GM19455 (cell line): ENCODE measurements around the gene ZBED2.
"Not testable (repeated sequence)": the region's sequence is repeated elsewhere in the genome, so short reads cannot be mapped to it uniquely, and the experiment has no call there.

Experiments
- ATAC-seq: cut with Tn5 transposase; IDR thresholded peaks from one replicate; pipeline ENCODE4 v1.9.1; 2021; ENCODE audit not compliant: unreplicated experiment

ZBED2 gene, protein sequence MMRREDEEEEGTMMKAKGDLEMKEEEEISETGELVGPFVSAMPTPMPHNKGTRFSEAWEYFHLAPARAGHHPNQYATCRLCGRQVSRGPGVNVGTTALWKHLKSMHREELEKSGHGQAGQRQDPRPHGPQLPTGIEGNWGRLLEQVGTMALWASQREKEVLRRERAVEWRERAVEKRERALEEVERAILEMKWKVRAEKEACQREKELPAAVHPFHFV

DNA sequence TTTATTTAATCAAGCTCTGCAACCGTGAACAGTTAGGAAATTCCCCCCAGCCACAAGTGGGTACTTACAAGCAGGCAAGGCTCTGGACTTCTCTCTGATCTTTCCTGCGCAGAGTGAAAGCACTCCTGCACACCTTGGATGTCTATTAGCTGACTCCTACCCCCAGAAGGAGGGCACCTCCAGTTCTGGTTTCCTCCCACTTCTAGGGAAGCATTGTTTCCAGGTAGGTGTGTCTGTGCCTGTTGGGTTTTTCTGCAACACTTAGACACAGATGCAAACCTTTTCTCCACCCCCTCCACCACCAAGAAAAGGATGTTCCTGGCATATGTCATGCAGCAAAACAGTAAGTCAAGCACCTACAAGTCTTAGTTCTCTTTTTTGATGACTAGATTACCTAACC is at the start of gene ZBED2:
TSS of gene ZBED2 (minus strand) at position 115 of the 400 bp plus-strand sequence. CDS start 1,145 bp downstream, outside the sequence.
- peak; percentile 38 for ATAC-seq

DNA sequence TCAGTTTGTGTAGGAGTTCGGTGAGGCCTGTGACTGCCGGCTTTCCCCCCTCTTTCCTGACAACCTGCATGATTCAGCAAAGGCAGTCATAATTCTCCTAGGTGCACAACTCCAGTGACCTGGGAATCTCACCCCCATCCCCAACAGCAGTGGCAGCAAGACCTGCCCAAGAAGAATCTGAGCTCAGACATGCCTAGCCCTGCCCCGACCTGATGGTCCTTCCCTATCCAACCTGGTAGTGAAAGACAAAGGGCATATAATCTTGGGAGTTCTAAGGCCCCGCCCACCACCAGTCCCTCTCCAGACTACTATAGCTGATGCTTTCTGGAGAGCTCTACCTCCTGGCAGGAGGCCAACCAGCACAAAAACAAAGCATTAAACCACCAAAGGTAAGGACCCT is 44.2 kb upstream of the ZBED2 start:
- no peak for ATAC-seq

DNA sequence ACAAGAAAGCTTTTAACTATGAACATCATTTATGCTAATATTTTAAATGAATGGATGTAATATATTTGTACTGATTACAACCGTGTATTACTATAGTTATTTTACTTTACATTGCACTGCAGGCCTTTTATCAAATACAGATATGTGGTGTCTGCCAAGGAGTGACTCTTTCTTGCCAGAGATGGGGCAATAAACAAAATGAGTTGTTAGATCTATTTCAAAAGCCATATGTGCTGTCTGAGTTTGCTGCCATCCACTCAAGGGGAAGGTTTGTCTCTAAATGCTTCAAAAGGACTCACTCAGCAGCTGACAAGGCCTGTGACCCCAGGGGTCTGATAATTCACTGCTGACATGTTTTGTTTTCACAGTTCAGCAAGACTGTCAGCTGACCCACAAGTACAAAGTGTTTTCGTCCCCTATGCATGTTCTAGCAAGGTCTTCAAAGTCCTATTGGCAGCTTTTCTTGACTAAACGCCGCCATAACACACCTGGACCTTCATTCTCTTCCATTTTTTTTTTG is 41.3 kb upstream of the ZBED2 start:
- ATAC-seq, result no peak

DNA sequence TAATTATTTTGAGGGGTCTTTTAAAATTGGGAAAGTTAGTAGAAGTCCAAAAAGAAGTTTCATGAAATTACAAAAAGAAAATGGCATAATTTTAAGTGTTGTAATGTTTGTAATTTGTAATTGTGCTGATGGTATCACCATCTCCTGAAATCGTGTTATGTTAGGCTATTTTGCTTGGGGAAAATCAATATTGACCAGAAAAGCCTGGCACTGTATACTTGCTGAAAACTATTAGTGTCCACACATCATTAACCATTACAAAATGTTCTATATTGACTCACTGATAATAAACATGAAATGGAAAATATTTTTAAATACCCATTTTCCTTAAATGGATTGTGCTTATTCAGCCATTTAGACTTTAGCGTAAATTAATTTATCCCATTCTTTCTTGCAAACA is 40.3 kb upstream of the ZBED2 start:
- no peak for ATAC-seq

DNA sequence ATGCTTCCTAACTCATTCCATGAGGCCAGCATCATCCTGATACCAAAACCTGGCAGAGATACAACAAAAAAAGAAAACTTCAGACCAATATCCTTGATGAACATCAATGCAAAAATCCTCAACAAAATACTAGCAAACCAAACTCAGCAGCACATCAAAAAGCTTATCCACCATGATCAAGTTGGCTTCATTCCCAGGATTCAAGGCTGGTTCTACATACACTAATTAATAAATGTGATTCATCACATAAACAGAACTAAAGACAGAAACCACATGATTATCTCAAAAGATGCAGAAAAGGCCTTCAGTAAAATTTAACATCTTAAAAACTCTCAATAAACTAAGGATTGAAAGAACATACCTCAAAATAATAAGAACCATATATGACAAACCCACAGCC is 35.5 kb upstream of the ZBED2 start:
- ATAC-seq, result not testable (repeated sequence)

DNA sequence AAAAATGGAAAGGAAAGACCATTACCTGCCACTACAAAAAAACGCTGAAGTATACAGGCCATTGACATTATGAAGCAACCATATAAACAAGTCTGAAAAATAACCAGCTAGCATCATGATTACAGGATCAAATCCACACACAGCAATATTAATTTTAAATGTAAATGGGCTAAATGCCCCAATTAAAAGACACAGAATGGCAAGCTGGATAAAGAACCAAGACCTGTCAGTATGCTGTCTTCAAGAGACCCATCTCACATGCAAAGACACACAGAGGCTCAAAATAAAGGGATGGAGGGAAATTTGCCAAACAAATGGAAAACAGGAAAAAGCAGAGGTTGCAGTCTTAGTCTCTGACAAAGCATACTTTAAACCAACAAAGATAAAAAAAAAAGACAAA is 33.9 kb upstream of the ZBED2 start:
- not testable (repeated sequence) for ATAC-seq

DNA sequence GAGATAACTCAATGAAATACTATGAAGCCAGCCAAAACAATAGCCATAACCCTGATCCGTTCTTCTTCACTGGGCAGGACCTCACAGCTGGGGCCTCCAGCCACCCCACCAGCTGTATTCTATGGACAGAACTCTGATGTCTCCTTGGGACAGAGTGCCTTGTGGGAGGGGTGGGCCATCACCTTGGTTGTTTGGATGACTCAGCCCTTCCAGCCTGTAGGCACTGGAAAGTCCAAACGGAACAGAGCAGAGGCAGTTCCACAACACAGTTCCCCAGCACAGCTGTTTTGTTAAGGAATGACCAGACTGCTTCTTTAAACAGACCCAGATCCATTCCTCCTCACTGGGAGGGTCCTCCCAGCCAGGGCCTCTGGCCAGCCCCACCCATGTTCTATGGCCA is 31.9 kb upstream of the ZBED2 start:
- no peak for ATAC-seq

DNA sequence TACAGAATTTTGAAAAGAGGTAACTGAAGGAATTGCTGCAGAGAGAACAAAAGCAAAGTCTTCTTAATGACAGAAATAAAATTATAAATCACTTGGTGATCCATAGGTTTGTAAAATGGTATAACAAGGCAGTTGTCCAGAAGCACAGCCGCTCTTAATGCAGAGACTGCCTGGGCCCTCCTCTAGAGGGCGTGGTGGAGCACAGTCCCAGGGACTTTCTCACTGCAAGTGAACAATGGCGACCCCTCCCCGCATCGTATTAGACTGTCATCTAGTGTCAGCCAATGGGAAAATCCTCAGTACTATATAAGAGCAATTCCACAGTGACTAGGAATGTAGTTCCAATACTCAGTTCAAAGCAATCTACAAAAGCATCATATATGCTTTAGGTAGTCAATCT is 26.4 kb upstream of the ZBED2 start:
- ATAC-seq, result no peak

DNA sequence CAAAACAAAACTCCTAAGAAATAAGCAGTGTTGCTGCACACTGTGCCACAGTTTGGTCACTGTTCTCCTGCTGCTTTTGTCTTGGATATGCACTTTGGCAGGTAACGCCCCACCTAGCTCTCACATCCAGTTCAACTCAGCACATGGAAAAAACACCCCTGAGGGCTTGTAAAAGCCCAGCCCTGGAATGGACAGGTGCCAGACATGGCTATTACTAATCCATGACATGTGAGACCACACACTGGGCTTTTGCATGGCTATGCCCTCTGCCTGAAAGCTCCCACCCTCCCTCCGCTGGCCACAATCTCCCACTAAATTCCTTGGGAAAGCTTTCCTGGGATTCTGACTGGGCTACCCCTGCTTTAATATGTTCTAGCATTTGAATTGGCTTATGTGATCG is 24.7 kb upstream of the ZBED2 start:
- ATAC-seq, result no peak

DNA sequence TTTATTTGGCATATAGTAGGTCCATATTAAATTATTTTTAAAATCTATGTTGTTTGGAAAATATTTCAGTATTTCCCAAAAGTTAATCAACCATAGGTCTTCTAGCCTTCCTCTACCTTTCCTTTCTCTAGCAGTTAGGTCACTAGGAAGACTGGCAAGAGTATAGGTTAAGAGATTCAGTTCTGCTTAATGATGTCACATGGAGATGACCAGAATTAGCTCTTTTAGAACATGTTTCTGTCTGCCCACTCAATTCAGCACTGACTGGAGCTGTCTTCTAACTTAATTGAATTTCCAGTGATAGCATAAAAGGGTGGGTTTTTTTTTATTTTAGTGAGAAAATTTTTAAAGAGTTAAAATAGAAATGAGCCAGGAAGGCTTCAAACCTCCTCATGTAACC is 23.8 kb upstream of the ZBED2 start:
- no peak for ATAC-seq

DNA sequence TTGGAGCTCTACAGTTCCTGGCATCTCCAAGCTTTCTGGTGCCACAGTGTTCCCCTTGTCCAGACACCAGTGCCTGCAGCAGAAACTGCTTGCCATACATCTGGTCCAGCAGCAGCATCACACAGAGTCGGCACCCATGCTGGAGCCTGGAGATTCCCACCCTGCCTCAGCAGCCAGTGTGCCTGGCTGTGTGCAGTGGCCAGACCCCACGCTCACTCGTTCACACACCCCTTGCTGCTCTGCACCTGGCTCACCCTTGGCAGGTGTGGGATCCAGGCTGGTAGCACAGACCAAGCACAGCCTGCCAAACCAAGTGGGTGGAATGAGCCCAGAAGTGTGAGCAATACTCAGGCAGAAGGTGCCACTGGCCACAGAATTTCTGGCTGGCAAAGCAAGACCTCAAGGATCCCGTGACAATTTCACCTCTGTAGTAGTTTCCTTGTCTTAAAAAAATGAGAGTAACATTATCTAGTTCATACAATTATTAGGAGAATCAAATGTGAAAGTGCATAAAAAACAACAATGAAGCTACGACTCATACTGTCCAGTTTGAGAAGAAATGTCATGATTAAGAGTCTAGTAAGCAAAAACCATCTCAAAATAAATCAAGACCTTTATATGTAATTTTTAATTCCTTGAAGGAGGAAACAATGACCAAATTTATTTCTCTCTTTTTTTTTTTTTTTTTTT is 22.9 kb upstream of the ZBED2 start:
- no peak for ATAC-seq

DNA sequence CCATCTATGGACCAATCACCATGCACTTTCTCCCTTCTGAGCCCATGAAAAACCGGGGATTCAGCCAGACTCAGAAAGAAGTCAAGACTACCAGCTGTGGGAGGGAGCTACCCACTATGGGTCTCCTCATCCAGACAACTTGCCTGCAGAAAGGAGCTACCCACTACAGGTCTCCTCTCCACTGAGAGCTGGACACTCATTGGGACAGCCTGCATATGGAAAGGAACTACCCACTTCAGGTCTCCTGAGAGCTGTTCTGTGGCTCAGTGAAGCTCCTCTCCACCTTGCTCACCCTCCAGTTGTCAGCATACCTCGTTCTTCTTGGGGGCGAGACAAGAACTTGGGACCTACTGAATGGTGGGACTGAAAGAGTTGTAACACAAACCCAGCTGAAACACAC is 22.3 kb upstream of the ZBED2 start:
- ATAC-seq, result no peak

DNA sequence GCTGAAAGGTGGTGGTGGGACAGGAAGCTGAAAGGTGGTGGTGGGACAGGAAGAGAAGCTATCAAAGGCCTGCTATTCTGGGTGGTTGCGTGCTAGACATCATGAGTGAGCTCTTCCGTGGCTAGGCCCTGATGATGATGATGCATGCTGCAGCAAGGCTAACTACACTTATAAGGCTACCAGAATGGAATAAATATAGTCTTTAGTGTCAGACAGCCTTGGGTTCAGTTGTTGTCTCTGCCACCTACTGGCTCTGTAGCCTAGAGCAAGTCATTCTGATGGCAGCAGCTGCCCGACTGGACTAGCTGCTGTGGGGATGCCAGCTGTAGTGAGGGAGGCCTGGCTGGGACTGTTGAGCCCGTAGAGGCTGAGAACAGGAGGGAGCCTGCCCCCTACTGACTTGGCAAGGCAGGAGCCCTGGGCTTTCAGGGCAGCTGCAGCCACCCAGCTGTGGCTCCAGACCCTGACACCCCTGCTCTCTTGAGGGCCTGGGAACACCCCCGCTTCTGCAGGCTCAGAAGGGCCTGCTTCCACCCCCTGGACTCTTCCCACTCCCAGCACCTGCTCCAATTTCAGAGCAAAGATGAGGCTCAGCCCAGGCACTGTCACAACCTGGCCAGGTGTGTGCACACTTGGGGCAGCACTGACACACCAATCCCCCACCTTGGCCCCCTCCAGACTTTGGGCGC is 21.4 kb upstream of the ZBED2 start:
- peak; percentile 71 for ATAC-seq

DNA sequence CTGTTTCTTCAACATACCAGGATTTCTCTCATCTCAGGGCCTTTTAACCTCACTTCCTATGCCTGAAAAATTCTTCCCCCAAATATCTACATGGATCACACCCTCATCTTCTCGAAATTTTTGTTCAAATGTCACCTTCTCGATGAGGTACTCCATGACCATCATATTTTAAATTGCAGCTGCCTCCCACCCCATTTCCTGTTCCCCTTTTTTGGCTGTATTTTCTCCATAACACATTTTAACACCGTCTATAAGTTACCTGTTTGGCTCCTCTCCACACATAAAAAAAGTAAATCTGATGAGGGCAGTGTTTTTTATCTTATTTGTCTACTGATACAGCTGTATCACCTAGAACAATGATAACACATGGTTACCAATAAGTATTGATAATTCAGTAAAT is 20.7 kb upstream of the ZBED2 start:
- no peak for ATAC-seq

DNA sequence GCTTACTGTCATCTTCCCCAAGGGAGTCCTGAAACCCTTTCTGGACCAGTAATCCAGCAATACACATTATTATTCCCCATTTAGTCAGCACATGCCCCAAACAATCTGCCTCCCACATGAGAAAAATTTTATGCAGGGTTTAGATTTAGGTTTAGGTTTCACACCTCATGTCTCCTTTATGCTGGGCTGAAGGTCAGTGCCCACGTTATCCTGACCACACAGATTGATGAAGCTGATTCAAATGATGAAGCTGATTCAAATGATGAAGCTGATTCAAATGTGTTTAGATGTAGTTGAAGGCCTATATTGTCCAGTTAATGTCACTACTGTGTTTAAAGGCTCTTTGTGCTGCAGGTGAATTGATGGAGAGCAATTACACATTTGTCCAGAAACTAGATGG is 18.1 kb upstream of the ZBED2 start:
- ATAC-seq, result no peak

DNA sequence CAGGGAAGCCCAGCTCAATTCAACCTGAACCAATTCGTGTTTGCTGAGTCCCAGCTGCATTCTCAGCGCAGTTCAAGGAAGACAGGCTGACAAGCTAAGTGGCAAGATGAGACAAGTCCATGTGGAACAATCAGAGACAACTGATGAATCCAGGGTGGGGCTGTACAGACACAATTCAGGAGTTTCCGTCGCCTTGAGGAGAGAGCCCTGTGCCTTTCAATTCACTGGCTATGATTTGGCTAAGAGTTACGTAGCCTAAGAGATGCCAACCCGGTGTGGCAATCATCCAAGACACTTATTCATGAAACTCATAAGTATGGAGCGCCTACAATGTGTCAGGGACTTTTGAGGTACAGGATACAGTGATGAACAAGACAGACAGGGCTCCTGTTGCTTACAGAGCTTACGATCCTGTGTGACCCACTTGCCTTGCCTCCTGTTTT is 15.5 kb upstream of the ZBED2 start:
- peak; percentile 26 for ATAC-seq

DNA sequence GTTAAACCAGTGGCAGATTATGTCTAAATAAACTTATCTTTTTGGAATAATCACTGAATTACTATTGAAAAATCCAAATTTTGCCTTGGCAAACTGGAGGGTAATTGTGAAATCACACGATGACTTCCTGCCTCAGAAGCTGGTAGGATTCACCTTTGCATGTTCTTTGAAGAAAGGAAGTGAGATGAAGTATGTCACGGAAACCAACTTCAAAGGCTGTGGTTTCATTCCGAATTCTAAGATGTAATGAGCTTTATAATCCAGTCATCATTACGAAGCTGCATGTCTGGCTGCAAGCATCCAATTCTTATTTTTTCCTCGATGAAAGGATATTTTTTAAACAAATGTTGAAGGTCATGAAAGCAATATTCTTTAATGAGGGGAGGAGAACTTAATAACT is 15.0 kb upstream of the ZBED2 start:
- ATAC-seq, result peak; percentile 90

DNA sequence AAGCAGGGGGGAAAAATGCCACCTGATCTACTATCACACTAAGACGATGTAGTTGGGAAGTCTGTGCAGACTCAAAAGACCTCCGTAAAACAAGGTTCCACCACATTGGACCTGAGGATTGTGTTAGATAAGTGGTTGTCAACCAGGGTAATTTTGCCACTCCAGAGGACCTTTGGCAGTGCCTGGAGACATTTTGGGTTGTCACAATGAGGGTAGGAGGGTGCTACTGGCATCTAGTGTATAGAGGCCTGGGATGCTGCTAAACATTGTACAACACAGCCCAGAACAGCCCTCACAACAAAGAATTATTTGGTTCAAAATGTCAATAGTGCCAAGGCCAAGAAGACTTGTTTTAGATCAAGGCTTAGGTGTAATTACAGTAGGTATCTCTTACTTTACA is 14.6 kb upstream of the ZBED2 start:
- ATAC-seq, result no peak

DNA sequence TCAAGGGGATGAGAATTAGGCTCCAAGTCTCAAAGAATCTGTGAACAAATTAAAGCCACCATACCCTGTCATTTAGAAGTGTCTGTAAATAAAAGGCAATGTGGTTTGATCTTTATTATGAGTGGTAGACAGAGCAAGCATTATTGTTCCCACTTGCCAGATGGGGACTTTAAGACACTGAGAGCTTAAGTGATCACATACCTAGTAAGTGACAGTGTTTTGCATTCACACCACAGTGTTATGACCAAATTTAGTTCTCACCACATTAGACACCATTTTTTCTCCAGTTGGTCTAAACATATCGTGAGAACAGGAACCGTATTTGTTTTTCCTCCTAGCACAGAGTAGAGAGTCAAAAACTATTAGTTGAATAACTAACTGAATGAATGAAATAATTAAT is 13.2 kb upstream of the ZBED2 start:
- no peak for ATAC-seq

DNA sequence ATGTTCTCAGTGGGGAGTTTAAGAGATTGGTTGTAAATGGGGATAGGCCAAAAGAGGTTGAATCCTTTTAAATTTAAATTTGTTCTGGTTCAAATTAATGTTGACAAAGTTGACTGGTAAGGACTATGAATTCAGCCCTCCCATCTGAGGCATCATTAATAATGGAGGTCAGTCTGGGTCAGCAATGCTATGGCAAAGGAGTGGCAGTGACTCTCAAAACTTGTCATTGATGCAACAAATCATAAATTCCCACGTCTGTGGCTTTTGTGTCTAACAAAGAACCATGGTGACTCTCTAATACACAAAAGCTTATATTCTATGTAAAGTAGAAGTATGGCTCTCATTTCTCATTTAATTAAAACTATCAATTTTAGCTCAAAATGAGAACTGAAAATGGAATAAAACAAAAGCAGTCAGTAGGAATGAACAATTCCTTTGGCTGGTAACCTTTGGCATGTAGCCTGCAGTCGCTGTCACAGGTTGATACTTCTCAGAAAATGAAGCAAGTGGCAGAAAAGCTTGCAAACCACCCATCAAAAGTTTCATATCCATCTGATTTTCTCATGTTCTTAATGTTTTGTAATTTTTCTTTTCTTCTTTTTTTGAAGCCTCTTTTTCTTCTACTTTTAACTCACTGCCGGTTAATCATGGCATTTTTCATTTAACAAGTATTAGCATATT is 12.2 kb upstream of the ZBED2 start:
- ATAC-seq, result no peak

DNA sequence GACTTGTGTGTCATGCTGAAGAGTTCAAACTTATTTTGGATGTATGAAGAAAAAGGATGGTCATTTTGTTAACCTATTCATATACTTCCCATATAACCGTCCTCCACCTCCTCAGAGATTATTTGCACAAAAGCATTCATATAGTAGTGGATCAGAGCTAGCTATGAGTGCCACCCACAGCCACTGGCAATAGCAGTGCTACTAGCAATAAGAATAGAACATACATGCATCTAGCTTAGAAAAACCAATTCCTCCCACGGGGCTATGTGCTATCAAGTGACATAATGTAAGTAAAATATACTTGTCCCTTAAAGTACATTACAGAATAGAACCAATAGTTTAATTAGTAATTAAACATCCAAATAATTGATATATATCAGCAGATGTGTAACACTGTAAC is 10.3 kb upstream of the ZBED2 start:
- no peak for ATAC-seq

DNA sequence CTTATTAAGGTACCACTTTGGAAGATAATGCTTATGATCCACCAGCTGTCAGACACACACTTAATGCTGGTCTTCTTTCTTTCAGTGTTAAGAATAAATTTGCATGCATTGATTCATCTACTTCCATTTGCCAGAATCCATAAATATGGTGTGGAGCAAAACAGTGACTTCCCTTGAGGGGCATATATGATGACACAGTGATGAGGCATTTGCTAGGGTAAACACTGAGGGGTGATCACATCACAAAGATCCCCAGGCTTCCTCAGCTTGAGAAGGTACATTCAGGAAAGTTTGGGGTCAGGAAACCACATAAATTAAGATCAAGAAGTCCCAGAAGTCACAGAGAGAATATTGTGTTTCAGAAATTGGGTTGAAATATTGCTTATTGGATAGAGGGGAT is 9.9 kb upstream of the ZBED2 start:
- ATAC-seq, result no peak
